Sigmoid colon (tissue), 3 donors: ENCODE data around the gene VSIG2.

Experiments
- CTCF ChIP-seq, 4 experiments: fragments of 450-650 bp in 3 of 4; fragments of 200-600 bp in 1 of 4; IDR thresholded peaks; one replicate each; pipeline ENCODE4 v1.5.1; 2016 to 2019; ENCODE audit warnings: antibody characterized with exemption in 4 of 4, mild to moderate bottlenecking in 3 of 4, moderate library complexity in 2 of 4
- POLR2A ChIP-seq, 2 donors: fragments of 450-650 bp; IDR thresholded peaks; one replicate each; pipeline ENCODE4 v1.6.1; 2016; ENCODE audit warnings: antibody characterized with exemption in 2 of 2, mild to moderate bottlenecking in 2 of 2, moderate library complexity in 2 of 2

- TF ChIP-seq CTCF (IDR thresholded peaks at IDR 0.05) (no peak), POLR2A (IDR thresholded peaks at IDR 0.05) (no peak)
These were observed 3.3 kb downstream of the VSIG2 start for GRCh38 chr11:124748481-124749343.
